Measurements from ENCODE around the gene ULBP2. TPM values are rescaled to one million over a fixed set of nuclear protein-coding genes. Genes with fewer than 3 reads are reported as not detected.

Gene ULBP2
- total RNA-seq, 3 donors from 2014 or later (not counting 1 experiment from before 2014, with no cell fraction given): 0.98 to 2.4 (median 2.4) TPM

GRCh38 chr6:149961728-149962425 lies 20.1 kb downstream of the ULBP2 start:
- DNase-seq (peak in 1 of 2 donors; percentile 75), ATAC-seq (peak in 2 of 3 donors; percentile 13 to 43)
- Mint-ChIP-seq H3K36me3 (no peaks in the 10 kb centered on the region), H3K27ac (no peak overlapping the region), H3K27me3 (ENCODE audit: low read depth in 2 of 2) (peaks cover 67 to 81% of the 10 kb centered on the region in 2 donors), H3K4me3 (peak overlapping the region; percentile 4), H3K9me3 (no peaks in the 10 kb centered on the region), H3K4me1 (peaks cover 24 to 32% of the 10 kb centered on the region in 2 donors)
- 61% methylated on average over 6 of the region's 6 CpGs for WGBS (ENCODE audit: insufficient coverage)
- intact Hi-C loops (cut with micrococcal nuclease): loop anchor here (2.0 to 5.0 kb wide), 2 partner anchors 21 to 40 kb away; no protein-coding TSS in a partner anchor
- H3K4me1 ChIP-seq (ENCODE audit: control insufficient read depth, insufficient read depth, low read length): peaks cover 27% of the 10 kb centered on the region
- H3K27me3 ChIP-seq (ENCODE audit: control insufficient read depth, insufficient read depth, low read length): peaks cover 52% of the 10 kb centered on the region
- TF ChIP-seq, protein P1, sequence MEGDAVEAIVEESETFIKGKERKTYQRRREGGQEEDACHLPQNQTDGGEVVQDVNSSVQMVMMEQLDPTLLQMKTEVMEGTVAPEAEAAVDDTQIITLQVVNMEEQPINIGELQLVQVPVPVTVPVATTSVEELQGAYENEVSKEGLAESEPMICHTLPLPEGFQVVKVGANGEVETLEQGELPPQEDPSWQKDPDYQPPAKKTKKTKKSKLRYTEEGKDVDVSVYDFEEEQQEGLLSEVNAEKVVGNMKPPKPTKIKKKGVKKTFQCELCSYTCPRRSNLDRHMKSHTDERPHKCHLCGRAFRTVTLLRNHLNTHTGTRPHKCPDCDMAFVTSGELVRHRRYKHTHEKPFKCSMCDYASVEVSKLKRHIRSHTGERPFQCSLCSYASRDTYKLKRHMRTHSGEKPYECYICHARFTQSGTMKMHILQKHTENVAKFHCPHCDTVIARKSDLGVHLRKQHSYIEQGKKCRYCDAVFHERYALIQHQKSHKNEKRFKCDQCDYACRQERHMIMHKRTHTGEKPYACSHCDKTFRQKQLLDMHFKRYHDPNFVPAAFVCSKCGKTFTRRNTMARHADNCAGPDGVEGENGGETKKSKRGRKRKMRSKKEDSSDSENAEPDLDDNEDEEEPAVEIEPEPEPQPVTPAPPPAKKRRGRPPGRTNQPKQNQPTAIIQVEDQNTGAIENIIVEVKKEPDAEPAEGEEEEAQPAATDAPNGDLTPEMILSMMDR (IDR thresholded peaks at IDR 0.05): no peak
- H3K27ac ChIP-seq (ENCODE audit: low read length): no peak overlapping the region
- H3K4me3 ChIP-seq (ENCODE audit: low read length): no peak overlapping the region
- no peaks in the 10 kb centered on the region for H3K36me3 ChIP-seq (ENCODE audit: control insufficient read depth, insufficient read depth, low read length)
- no peaks in the 10 kb centered on the region for H3K9me3 ChIP-seq (ENCODE audit: control insufficient read depth, insufficient read depth, low read length)

- peaks cover 24 to 32% of the 10 kb centered on the region in 2 donors for H3K4me1 Mint-ChIP-seq
- peak overlapping the region in 1 of 2 donors; percentile 86 for H3K27ac Mint-ChIP-seq
- H3K4me1 ChIP-seq (ENCODE audit: control insufficient read depth, insufficient read depth, low read length): peaks cover 27% of the 10 kb centered on the region
- intact Hi-C loops (cut with micrococcal nuclease): loop anchor here (2.0 to 5.0 kb wide), 2 partner anchors 22 to 40 kb away; no protein-coding TSS in a partner anchor
- 79% methylated on average over 7 of the region's 7 CpGs for WGBS (ENCODE audit: insufficient coverage)
- TF ChIP-seq, protein P1 (IDR thresholded peaks at IDR 0.05): no peak
- no peak overlapping the region for H3K4me3 ChIP-seq (ENCODE audit: low read length)
- H3K27me3 Mint-ChIP-seq (ENCODE audit: low read depth in 2 of 2): peaks cover 70 to 87% of the 10 kb centered on the region in 2 donors
- DNase-seq (no peak), ATAC-seq (no peak)
- H3K9me3 Mint-ChIP-seq: no peaks in the 10 kb centered on the region
- no peaks in the 10 kb centered on the region for H3K9me3 ChIP-seq (ENCODE audit: control insufficient read depth, insufficient read depth, low read length)
- peaks cover 49% of the 10 kb centered on the region for H3K27me3 ChIP-seq (ENCODE audit: control insufficient read depth, insufficient read depth, low read length)
- H3K4me3 Mint-ChIP-seq: peak overlapping the region; percentile 96
- H3K36me3 ChIP-seq (ENCODE audit: control insufficient read depth, insufficient read depth, low read length): no peaks in the 10 kb centered on the region
- H3K36me3 Mint-ChIP-seq: no peaks in the 10 kb centered on the region
- no peak overlapping the region for H3K27ac ChIP-seq (ENCODE audit: low read length)
These were observed 20.8 kb downstream of the ULBP2 start for GRCh38 chr6:149962461-149963211.

DNA sequence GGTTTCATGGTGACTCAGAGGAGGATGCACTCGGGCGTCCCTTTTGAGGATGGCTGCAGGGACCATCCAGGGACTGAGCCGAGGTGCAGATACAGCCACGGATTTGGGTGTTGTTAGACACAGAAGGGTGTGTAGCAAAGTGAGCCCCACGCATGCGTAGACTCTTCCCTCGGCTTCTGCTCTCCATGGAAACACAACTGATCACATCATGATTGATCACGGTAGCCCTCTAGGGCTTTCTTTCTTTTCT lies 21.3 kb downstream of the ULBP2 start:
- peaks cover 70 to 88% of the 10 kb centered on the region in 2 donors for H3K27me3 Mint-ChIP-seq (ENCODE audit: low read depth in 2 of 2)
- H3K9me3 ChIP-seq (ENCODE audit: control insufficient read depth, insufficient read depth, low read length): no peaks in the 10 kb centered on the region
- no peaks in the 10 kb centered on the region for H3K9me3 Mint-ChIP-seq
- H3K27me3 ChIP-seq (ENCODE audit: control insufficient read depth, insufficient read depth, low read length): peaks cover 44% of the 10 kb centered on the region
- intact Hi-C loops (cut with micrococcal nuclease): loop anchor here (2.0 to 5.0 kb wide), 2 partner anchors 22 to 39 kb away; no protein-coding TSS in a partner anchor
- no peaks in the 10 kb centered on the region for H3K36me3 ChIP-seq (ENCODE audit: control insufficient read depth, insufficient read depth, low read length)
- H3K36me3 Mint-ChIP-seq: no peaks in the 10 kb centered on the region
- TF ChIP-seq, protein P1 (IDR thresholded peaks at IDR 0.05): no peak
- DNase-seq (peak in 1 of 2 donors; percentile 63), ATAC-seq (peak in 1 of 3 donors; percentile 21)
- 18% methylated on average over 7 of the region's 8 CpGs for WGBS (ENCODE audit: insufficient coverage)
- H3K4me1 Mint-ChIP-seq: peaks cover 24 to 32% of the 10 kb centered on the region in 2 donors
- H3K4me3 ChIP-seq (ENCODE audit: low read length): peak overlapping the region; percentile 52
- H3K4me1 ChIP-seq (ENCODE audit: control insufficient read depth, insufficient read depth, low read length): peaks cover 27% of the 10 kb centered on the region
- peak overlapping the region in 1 of 2 donors; percentile 86 for H3K27ac Mint-ChIP-seq
- H3K27ac ChIP-seq (ENCODE audit: low read length): no peak overlapping the region
- peak overlapping the region; percentile 96 for H3K4me3 Mint-ChIP-seq
